Lower lobe of right lung (tissue), 2 donors: Measurements from ENCODE around the gene FAM187B. TPM values are rescaled to one million over a fixed set of nuclear protein-coding genes. Genes with fewer than 3 reads are reported as not detected.

Experiments used
- ATAC-seq, 2 donors: fragments of 200-7000 bp; cut with Tn5 transposase; one replicate each; pipeline ENCODE4 v1.9.1; 2020 to 2022; ENCODE audit warnings: mild to moderate bottlenecking in 2 of 2, moderate library complexity in 2 of 2
- DNase-seq: peaks from one replicate; pipeline ENCODE4 v3.0.0-alpha.2; 2020
- H3K27ac ChIP-seq: fragments of 200-600 bp; one replicate; pipeline ENCODE4 v1.8.0; 2022
- H3K27me3 ChIP-seq: fragments of 200-600 bp; one replicate; pipeline ENCODE4 v1.8.0; 2022; ENCODE audit warnings: low read depth
- H3K36me3 ChIP-seq: fragments of 200-600 bp; one replicate; pipeline ENCODE4 v1.8.0; 2022; ENCODE audit warnings: mild to moderate bottlenecking
- H3K4me1 ChIP-seq: fragments of 200-600 bp; one replicate; pipeline ENCODE4 v1.8.0; 2022
- H3K4me3 ChIP-seq: fragments of 200-600 bp; one replicate; pipeline ENCODE4 v1.8.0; 2022; ENCODE audit warnings: mild to moderate bottlenecking
- H3K9me3 ChIP-seq: fragments of 200-600 bp; one replicate; pipeline ENCODE4 v1.8.0; 2022
- CTCF ChIP-seq: fragments of 200-600 bp; IDR thresholded peaks from one replicate; pipeline ENCODE4 v1.8.0; 2022; ENCODE audit warnings: antibody characterized with exemption, mild to moderate bottlenecking
- intact Hi-C: fragments of 100-400 bp; cut with DNase I; formaldehyde crosslinking; loops from one replicate; pipeline ENCODE4 v1.11.0; 2022
- total RNA-seq: library from RNA; stranded (reverse); fragmentation: NEBNext Ultra II Directional; extraction: Animal tissue kit (Norgen Biotek cat#: 25700); gene quantifications from one replicate; pipeline ENCODE4 v1.2.1, GENCODE V29; 2021
- donor health status: DM: no; HTN: yes; CAD: no; lungs with severe emphysema.

Gene FAM187B
- total RNA-seq, 1 donor from 2014 or later: 0.41 TPM

DNA sequence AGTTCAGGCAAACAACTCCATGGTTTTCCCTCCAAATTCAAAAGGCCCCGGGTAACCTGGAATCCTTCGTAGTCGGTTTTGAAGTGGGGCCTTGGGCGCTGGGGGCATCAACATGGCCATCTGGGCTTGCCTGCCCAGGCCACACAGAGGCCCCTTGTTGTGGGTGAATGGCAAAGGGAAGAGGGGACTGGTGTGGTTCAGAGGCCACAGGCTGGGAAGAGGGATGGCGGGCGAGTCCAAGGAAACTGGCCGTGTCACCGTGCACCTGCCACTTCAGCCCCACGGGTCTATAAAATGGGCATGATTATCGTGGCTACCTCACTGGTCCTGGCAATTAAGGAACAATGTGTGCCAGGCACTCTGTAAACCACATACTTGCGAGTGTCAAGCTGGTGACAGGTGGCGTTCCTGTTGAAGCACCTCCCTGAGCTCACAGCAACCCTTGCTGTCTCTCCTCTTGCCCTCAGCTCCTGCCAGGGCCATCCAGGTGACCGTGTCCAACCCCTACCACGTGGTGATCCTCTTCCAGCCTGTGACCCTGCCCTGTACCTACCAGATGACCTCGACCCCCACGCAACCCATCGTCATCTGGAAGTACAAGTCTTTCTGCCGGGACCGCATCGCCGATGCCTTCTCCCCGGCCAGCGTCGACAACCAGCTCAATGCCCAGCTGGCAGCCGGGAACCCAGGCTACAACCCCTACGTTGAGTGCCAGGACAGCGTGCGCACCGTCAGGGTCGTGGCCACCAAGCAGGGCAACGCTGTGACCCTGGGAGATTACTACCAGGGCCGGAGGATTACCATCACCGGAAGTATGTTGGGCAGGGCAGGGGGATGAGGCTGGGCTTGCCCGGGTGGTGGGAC, 21.5 kb upstream of the FAM187B start:
- H3K9me3 ChIP-seq: no peaks in the 10 kb centered on the region
- H3K4me1 ChIP-seq: peaks cover 51% of the 10 kb centered on the region
- peaks cover 32% of the 10 kb centered on the region for H3K36me3 ChIP-seq
- peak overlapping the region; percentile 95 for H3K27ac ChIP-seq
- intact Hi-C loops: no loop called here
- no peak for TF ChIP-seq CTCF
- H3K4me3 ChIP-seq: peak overlapping the region; percentile 71
- DNase-seq (no peak), ATAC-seq (no peak)
- peaks cover 24% of the 10 kb centered on the region for H3K27me3 ChIP-seq

- intact Hi-C loops: no loop called here
- no peak for TF ChIP-seq CTCF
- DNase-seq: no peak
- ATAC-seq: peak in 1 of 2 donors; percentile 1
- H3K4me3 ChIP-seq: peak overlapping the region; percentile 71
- H3K9me3 ChIP-seq: peaks cover 3% of the 10 kb centered on the region
- H3K4me1 ChIP-seq: peaks cover 45% of the 10 kb centered on the region
- H3K27ac ChIP-seq: peak overlapping the region; percentile 95
- peaks cover 24% of the 10 kb centered on the region for H3K27me3 ChIP-seq
- H3K36me3 ChIP-seq: peaks cover 24% of the 10 kb centered on the region
Measured at GRCh38 chr19:35249146-35249847, 20.8 kb upstream of the FAM187B start.

GRCh38 chr19:35248310-35249145, 20.0 kb upstream of the FAM187B start, which contains the start of gene LSR:
TSS of gene LSR (plus strand) at chr19:35249002. CDS start at chr19:35249023, 21 bp downstream.
- ATAC-seq: peak; percentile 96 to 97
- Histone ChIP-seq H3K9me3 (peaks cover 4% of the 10 kb centered on the region), H3K36me3 (peaks cover 19% of the 10 kb centered on the region), H3K27me3 (peaks cover 24% of the 10 kb centered on the region), H3K4me1 (peaks cover 37% of the 10 kb centered on the region), H3K4me3 (peak within 1 kb of the TSS; percentile 71), H3K27ac (peak within 1 kb of the TSS; percentile 95)
- peak; percentile 92 for DNase-seq
- intact Hi-C loops: no loop called here
- TF ChIP-seq CTCF: no peak

DNA sequence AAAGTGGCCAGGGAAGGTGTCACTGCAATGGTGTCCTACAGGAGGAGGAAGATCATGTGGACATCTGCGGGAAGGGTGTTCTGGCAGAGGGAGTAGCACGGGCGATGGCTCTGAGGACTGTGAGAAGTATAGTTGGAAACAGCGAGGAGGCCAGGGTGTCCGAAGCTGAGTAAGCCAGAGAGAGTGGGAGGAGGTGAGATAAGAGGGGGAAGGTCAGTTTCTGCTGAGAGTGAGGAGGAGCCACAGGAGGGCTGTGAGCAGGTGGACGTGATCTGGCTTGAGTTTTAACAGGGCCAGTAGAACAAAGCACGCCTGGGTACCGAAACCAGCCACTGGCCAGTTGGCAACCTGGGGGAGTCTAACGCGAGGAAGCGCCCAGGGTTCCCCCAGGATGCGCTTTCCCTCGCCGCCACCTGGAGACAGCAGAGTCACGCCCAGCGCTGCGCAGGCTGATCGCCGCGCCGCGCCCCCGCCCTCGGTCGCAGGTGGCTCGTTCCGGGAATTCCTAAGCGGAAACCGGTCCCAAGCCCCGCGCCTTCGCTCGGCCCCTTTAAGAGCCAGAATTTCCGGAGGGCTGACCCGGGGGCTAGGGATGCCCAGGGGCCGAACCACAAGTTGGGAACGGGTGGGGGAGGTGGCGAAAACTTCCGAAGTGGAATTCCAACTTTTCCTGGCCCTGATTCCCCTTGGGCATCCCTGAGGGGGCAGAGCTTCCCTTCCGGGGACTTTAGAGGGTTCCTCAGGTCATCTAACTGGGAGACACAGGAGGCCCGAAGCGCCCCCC, 19.2 kb upstream of the FAM187B start:
- H3K4me3 ChIP-seq: peak overlapping the region; percentile 71
- TF ChIP-seq CTCF: peak; percentile 53
- intact Hi-C loops: no loop called here

More for the DNA sequence above, 19.2 kb upstream of the FAM187B start:
- peak overlapping the region; percentile 95 for H3K27ac ChIP-seq
- DNase-seq (peak; percentile 90), ATAC-seq (peak; percentile 89 to 91)
- H3K27me3 ChIP-seq: peaks cover 24% of the 10 kb centered on the region
- peaks cover 31% of the 10 kb centered on the region for H3K4me1 ChIP-seq
- H3K9me3 ChIP-seq: peaks cover 4% of the 10 kb centered on the region
- peaks cover 11% of the 10 kb centered on the region for H3K36me3 ChIP-seq
